Upper lobe of left lung (tissue), 6 donors: ENCODE data around the gene AQR. TPM values are rescaled to one million over a fixed set of nuclear protein-coding genes. Genes with fewer than 3 reads are reported as not detected.

ENCODE experiments used
- ATAC-seq, 2 donors: fragments of 200-7000 bp; cut with Tn5 transposase; one replicate each; pipeline ENCODE4 v1.9.1; 2022; ENCODE audit warnings: mild to moderate bottlenecking in 2 of 2, moderate library complexity in 2 of 2; ENCODE audit not compliant: low FRiP score in 2 of 2
- DNase-seq, 2 donors: peaks; one replicate each; pipeline ENCODE4 v3.0.0-alpha.2; 2019 to 2020
- H3K27ac ChIP-seq, 4 donors: fragments of 200-600 bp; sonication (generic); one replicate each; pipeline ENCODE4 v1.5.1; 2016 to 2019
- H3K27me3 ChIP-seq, 4 donors: fragments of 200-600 bp; sonication (generic); one replicate each; pipeline ENCODE4 v1.5.1; 2017 to 2019
- H3K36me3 ChIP-seq, 4 donors: fragments of 200-600 bp; sonication (generic); one replicate each; pipeline ENCODE4 v1.5.1; 2016 to 2019
- H3K4me1 ChIP-seq, 4 donors: fragments of 200-600 bp; sonication (generic); one replicate each; pipeline ENCODE4 v1.5.1; 2018 to 2019
- H3K4me3 ChIP-seq, 4 donors: fragments of 200-600 bp; sonication (generic); one replicate each; pipeline ENCODE4 v1.5.1; 2017 to 2019; ENCODE audit warnings: mild to moderate bottlenecking in 2 of 4, moderate library complexity in 1 of 4
- H3K9me3 ChIP-seq, 4 donors: fragments of 200-600 bp; sonication (generic); one replicate each; pipeline ENCODE4 v1.5.1; 2018 to 2019
- CTCF ChIP-seq, 6 experiments: fragments of 450-650 bp in 4 of 6; fragments of 200-600 bp in 2 of 6; sonication (generic) in 2 of 6; IDR thresholded peaks; one replicate each; pipeline ENCODE4 v1.5.1; 2016 to 2019; ENCODE audit warnings: antibody characterized with exemption in 6 of 6
- EP300 ChIP-seq, 4 donors: sonication (generic); formaldehyde crosslinking; IDR thresholded peaks; one replicate each; pipeline ENCODE4 v1.5.1; 2017; ENCODE audit warnings: antibody characterized with exemption in 4 of 4, control low read depth in 2 of 4
- POLR2A ChIP-seq, 4 donors: fragments of 450-650 bp; IDR thresholded peaks; one replicate each; pipeline ENCODE4 v1.5.1; 2016 to 2017; ENCODE audit warnings: antibody characterized with exemption in 4 of 4, mild to moderate bottlenecking in 2 of 4
- POLR2AphosphoS5 ChIP-seq, 2 donors: sonication (generic); formaldehyde crosslinking; IDR thresholded peaks; one replicate each; pipeline ENCODE4 v1.5.1; 2017; ENCODE audit warnings: antibody characterized with exemption in 2 of 2
- WGBS, 2 donors: methylation state at CpG; one replicate each; pipeline ENCODE4 v1.1.5; 2017 to 2018; 5-methylcytosine and 5-hydroxymethylcytosine counted together
- total RNA-seq, 6 donors: library from RNA; depleted of rRNA in 4 of 6; stranded (reverse); fragments of >200 nt in 4 of 6; gene quantifications; one replicate each; pipeline versions ENCODE4 v1.1.0 to v1.2.1, GENCODE V29; 2016 to 2021
- donor health status: DM: no; HTN: no; CAD: no; lungs with moderate emphysema.
- donor health status: DM: no; HTN: yes; CAD: no; lungs with severe emphysema.

The AQR gene
- total RNA-seq, 6 donors from 2014 or later = 9.9 to 40.2 (median 22.6) TPM

GRCh38 chr15:34861214-34861613 is 108.3 kb downstream of the AQR start:
- Histone ChIP-seq H3K4me3 (no peak overlapping the region), H3K36me3 (peaks cover 5 to 88% (median 39%) of the 10 kb centered on the region in 4 donors), H3K27ac (no peak overlapping the region), H3K27me3 (no peaks in the 10 kb centered on the region), H3K4me1 (no peaks in the 10 kb centered on the region), H3K9me3 (no peaks in the 10 kb centered on the region)
- DNase-seq = no peak
- 95 to 97% methylated on average over 4 of the region's 4 CpGs for WGBS, 2 donors
- ATAC-seq = no peak
- TF ChIP-seq POLR2A (IDR thresholded peaks at IDR 0.05) = no peak

GRCh38 chr15:34855893-34856292 is 113.6 kb downstream of the AQR start:
- Histone ChIP-seq H3K27me3 (no peaks in the 10 kb centered on the region), H3K4me1 (peaks cover 9 to 21% (median 18%) of the 10 kb centered on the region in 4 donors), H3K9me3 (no peaks in the 10 kb centered on the region), H3K27ac (no peak overlapping the region), H3K4me3 (no peak overlapping the region), H3K36me3 (peaks cover 5 to 52% (median 22%) of the 10 kb centered on the region in 4 donors)
- ATAC-seq (no peak), DNase-seq (no peak)
- TF ChIP-seq POLR2A (IDR thresholded peaks at IDR 0.05) = no peak
- no peak for TF ChIP-seq POLR2AphosphoS5 (IDR thresholded peaks at IDR 0.05)
- no peak for TF ChIP-seq CTCF (IDR thresholded peaks at IDR 0.05)
- TF ChIP-seq EP300 (IDR thresholded peaks at IDR 0.05) = no peak

GRCh38 chr15:34855413-34855812 is 114.1 kb downstream of the AQR start:
- Histone ChIP-seq H3K9me3 (no peaks in the 10 kb centered on the region), H3K27me3 (no peaks in the 10 kb centered on the region), H3K4me3 (no peak overlapping the region), H3K36me3 (peaks cover 5 to 47% (median 21%) of the 10 kb centered on the region in 4 donors), H3K27ac (no peak overlapping the region), H3K4me1 (peaks cover 9 to 21% (median 18%) of the 10 kb centered on the region in 4 donors)
- ATAC-seq (no peak), DNase-seq (no peak)
- TF ChIP-seq POLR2AphosphoS5 (IDR thresholded peaks at IDR 0.05) (no peak), POLR2A (IDR thresholded peaks at IDR 0.05) (no peak), EP300 (IDR thresholded peaks at IDR 0.05) (no peak), CTCF (IDR thresholded peaks at IDR 0.05) (no peak)
- 24 to 25% methylated on average over 1 of the region's 1 CpG for WGBS, 2 donors

- TF ChIP-seq CTCF (IDR thresholded peaks at IDR 0.05) (no peak), EP300 (IDR thresholded peaks at IDR 0.05) (no peak), POLR2AphosphoS5 (IDR thresholded peaks at IDR 0.05) (no peak), POLR2A (IDR thresholded peaks at IDR 0.05) (no peak)
- Histone ChIP-seq H3K4me3 (no peak overlapping the region), H3K36me3 (peaks cover 5 to 36% (median 18%) of the 10 kb centered on the region in 4 donors), H3K27me3 (no peaks in the 10 kb centered on the region), H3K27ac (no peak overlapping the region), H3K4me1 (peaks cover 9 to 21% (median 18%) of the 10 kb centered on the region in 4 donors), H3K9me3 (no peaks in the 10 kb centered on the region)
- ATAC-seq = no peak
- 59 to 63% methylated on average over 2 of the region's 2 CpGs for WGBS, 2 donors
- DNase-seq = no peak
These were observed 115.3 kb downstream of the AQR start for GRCh38 chr15:34854232-34854631.

- Histone ChIP-seq H3K36me3 (peaks cover 5 to 26% (median 15%) of the 10 kb centered on the region in 4 donors), H3K4me1 (peaks cover 9 to 21% (median 18%) of the 10 kb centered on the region in 4 donors), H3K4me3 (no peak overlapping the region), H3K27ac (no peak overlapping the region), H3K27me3 (no peaks in the 10 kb centered on the region), H3K9me3 (no peaks in the 10 kb centered on the region)
- WGBS, 2 donors = 42 to 44% methylated on average over 2 of the region's 2 CpGs
- DNase-seq = no peak
- ATAC-seq = peak in 1 of 2 donors; percentile 70
- no peak for TF ChIP-seq POLR2A (IDR thresholded peaks at IDR 0.05)
- TF ChIP-seq POLR2AphosphoS5 (IDR thresholded peaks at IDR 0.05) = no peak
- TF ChIP-seq CTCF (IDR thresholded peaks at IDR 0.05) = no peak
- TF ChIP-seq EP300 (IDR thresholded peaks at IDR 0.05) = no peak
These were observed 116.4 kb downstream of the AQR start for GRCh38 chr15:34853001-34853758.
